Thoracic aorta (tissue), 2 donors: ENCODE measurements around the gene DBP. TPM values are rescaled to one million over a fixed set of nuclear protein-coding genes. Genes with fewer than 3 reads are reported as not detected.

ENCODE experiments used
- ATAC-seq: fragments of 150-250 bp; one replicate; pipeline ENCODE4 v1.8.0; 2017; ENCODE audit warnings: low read depth; ENCODE audit not compliant: insufficient number of reproducible peaks, low FRiP score
- DNase-seq: peaks from one replicate; pipeline ENCODE4 v3.0.0-alpha.2; 2020; ENCODE audit warnings: low spot score
- H3K27ac ChIP-seq, 2 donors: fragments of 200-600 bp; sonication (generic); 1 replicate in 1 of 2; 2 replicates in 1 of 2; pipeline ENCODE4 v1.5.1; 2016; ENCODE audit warnings: mild to moderate bottlenecking in 2 of 2, moderate library complexity in 2 of 2
- H3K27me3 ChIP-seq: fragments of 200-600 bp; sonication (generic); replicated peaks from 2 replicates; pipeline ENCODE4 v1.6.0; 2016; ENCODE audit warnings: mild to moderate bottlenecking; ENCODE audit not compliant: insufficient read depth
- H3K36me3 ChIP-seq: fragments of 200-600 bp; sonication (generic); one replicate; pipeline ENCODE4 v1.5.1; 2016
- H3K4me1 ChIP-seq, 2 donors: fragments of 200-600 bp; sonication (generic); 1 replicate in 1 of 2; 2 replicates in 1 of 2; pipeline versions ENCODE4 v1.5.1 to v1.6.0; 2016; ENCODE audit warnings: low read depth in 2 of 2, mild to moderate bottlenecking in 1 of 2; ENCODE audit not compliant: control insufficient read depth in 1 of 2
- H3K4me3 ChIP-seq: fragments of 200-600 bp; sonication (generic); 2 replicates; pipeline ENCODE4 v1.5.1; 2016; ENCODE audit warnings: mild to moderate bottlenecking
- H3K9me3 ChIP-seq: fragments of 200-600 bp; sonication (generic); 2 replicates; pipeline ENCODE4 v1.5.1; 2016
- total RNA-seq, 2 donors: library from RNA; depleted of rRNA; stranded (reverse); fragments of >200 nt; gene quantifications; one replicate each; pipeline versions ENCODE4 v1.1.0 to v1.2.3, GENCODE V29; 2016
- TF ChIP-seq, protein P1 (sequence below): fragments of 200-600 bp; sonication (generic); IDR thresholded peaks from one replicate; pipeline ENCODE4 v1.5.1; 2019; ENCODE audit warnings: antibody characterized with exemption

DBP gene
- total RNA-seq, 2 donors from 2014 or later, result 3.9 to 15.0 TPM

- H3K27me3 ChIP-seq, result no peaks in the 10 kb centered on the region
- TF ChIP-seq, protein P1, sequence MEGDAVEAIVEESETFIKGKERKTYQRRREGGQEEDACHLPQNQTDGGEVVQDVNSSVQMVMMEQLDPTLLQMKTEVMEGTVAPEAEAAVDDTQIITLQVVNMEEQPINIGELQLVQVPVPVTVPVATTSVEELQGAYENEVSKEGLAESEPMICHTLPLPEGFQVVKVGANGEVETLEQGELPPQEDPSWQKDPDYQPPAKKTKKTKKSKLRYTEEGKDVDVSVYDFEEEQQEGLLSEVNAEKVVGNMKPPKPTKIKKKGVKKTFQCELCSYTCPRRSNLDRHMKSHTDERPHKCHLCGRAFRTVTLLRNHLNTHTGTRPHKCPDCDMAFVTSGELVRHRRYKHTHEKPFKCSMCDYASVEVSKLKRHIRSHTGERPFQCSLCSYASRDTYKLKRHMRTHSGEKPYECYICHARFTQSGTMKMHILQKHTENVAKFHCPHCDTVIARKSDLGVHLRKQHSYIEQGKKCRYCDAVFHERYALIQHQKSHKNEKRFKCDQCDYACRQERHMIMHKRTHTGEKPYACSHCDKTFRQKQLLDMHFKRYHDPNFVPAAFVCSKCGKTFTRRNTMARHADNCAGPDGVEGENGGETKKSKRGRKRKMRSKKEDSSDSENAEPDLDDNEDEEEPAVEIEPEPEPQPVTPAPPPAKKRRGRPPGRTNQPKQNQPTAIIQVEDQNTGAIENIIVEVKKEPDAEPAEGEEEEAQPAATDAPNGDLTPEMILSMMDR, result no peak
- H3K27ac ChIP-seq, result no peak overlapping the region
- H3K4me1 ChIP-seq, result peaks cover 36 to 55% of the 10 kb centered on the region in 2 donors
- ATAC-seq, result no peak
- H3K4me3 ChIP-seq, result no peak overlapping the region
- no peaks in the 10 kb centered on the region for H3K9me3 ChIP-seq
- no peak for DNase-seq
- peaks cover 3% of the 10 kb centered on the region for H3K36me3 ChIP-seq
Measured at GRCh38 chr19:48627201-48627864, 9.8 kb downstream of the DBP start.

DNA sequence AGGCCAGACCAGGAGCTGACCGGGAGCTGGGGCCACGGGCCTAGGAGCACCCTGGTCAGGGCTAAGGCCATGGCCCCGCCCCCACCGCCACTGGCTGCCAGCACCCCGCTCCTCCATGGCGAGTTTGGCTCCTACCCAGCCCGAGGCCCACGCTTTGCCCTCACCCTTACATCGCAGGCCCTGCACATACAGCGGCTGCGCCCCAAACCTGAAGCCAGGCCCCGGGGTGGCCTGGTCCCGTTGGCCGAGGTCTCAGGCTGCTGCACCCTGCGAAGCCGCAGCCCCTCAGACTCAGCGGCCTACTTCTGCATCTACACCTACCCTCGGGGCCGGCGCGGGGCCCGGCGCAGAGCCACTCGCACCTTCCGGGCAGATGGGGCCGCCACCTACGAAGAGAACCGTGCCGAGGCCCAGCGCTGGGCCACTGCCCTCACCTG is 11.3 kb downstream of the DBP start:
- H3K27me3 ChIP-seq, result no peaks in the 10 kb centered on the region

GRCh38 chr19:48624791-48625723 is 12.1 kb downstream of the DBP start:
- H3K36me3 ChIP-seq, result peaks cover 3% of the 10 kb centered on the region
- H3K4me1 ChIP-seq, result peaks cover 24 to 40% of the 10 kb centered on the region in 2 donors
- no peak for DNase-seq
- ATAC-seq, result no peak
- H3K9me3 ChIP-seq, result no peaks in the 10 kb centered on the region
- no peaks in the 10 kb centered on the region for H3K27me3 ChIP-seq
- H3K4me3 ChIP-seq, result peak overlapping the region; percentile 82
- peak overlapping the region; percentile 63 to 80 for H3K27ac ChIP-seq
- TF ChIP-seq, protein P1, result no peak

More for the DNA sequence above, 11.3 kb downstream of the DBP start:
- no peak overlapping the region for H3K27ac ChIP-seq
- no peak overlapping the region for H3K4me3 ChIP-seq
- H3K9me3 ChIP-seq, result no peaks in the 10 kb centered on the region
- H3K4me1 ChIP-seq, result peaks cover 30 to 42% of the 10 kb centered on the region in 2 donors
- DNase-seq (no peak), ATAC-seq (no peak)
- TF ChIP-seq, protein P1, result no peak
- peaks cover 3% of the 10 kb centered on the region for H3K36me3 ChIP-seq

DNA sequence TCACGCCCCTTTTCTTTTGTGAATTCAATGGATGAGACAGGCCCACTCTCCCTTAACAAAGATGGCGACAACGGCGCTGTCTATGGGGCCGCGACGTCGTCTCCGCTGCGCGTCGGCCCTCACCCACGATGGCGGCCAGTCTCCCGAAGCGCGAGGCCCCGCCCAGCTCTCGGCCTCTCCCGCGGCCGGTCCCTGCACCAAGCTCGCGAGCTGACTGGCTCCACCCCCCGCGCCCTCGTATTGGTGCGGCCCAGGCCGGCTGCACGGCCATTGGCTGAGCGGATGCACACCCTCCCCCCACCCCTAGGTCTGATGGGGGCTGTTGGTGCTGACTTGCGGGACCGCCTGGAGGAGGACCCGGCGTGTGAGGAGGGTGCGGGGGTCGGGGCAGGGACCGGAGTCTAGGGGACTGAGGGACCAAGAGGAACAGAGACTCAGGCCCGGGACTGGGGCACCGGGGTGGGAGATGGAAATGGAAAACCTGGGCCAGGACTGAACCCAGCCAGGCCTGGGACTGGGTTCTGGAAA is 13.0 kb downstream of the DBP start:
- H3K4me3 ChIP-seq, result peak overlapping the region; percentile 82
- TF ChIP-seq, protein P1, result no peak
- ATAC-seq, result peak; percentile 53

More for the DNA sequence above, 13.0 kb downstream of the DBP start:
- Histone ChIP-seq H3K27ac (peak overlapping the region; percentile 68 to 80), H3K9me3 (no peaks in the 10 kb centered on the region), H3K36me3 (peaks cover 3% of the 10 kb centered on the region), H3K27me3 (no peaks in the 10 kb centered on the region), H3K4me1 (peaks cover 20 to 38% of the 10 kb centered on the region in 2 donors)
- DNase-seq, result peak; percentile 90
